HepG2 (cell line): ENCODE data around the gene CCNB2. TPM values are rescaled to one million over a fixed set of nuclear protein-coding genes. Genes with fewer than 3 reads are reported as not detected.

Experiments
- BRCA1 ChIP-seq: sonication (generic); formaldehyde crosslinking; IDR thresholded peaks from 2 replicates; pipeline ENCODE4 v1.4.0; 2020; ENCODE audit warnings: missing genetic modification reagents
- EEA1 ChIP-seq: sonication (generic); formaldehyde crosslinking; IDR thresholded peaks from 2 replicates; pipeline ENCODE4 v1.5.1; 2020; ENCODE audit warnings: mild to moderate bottlenecking, missing genetic modification reagents, borderline replicate concordance
- HNRNPL ChIP-seq: fragments of 200-400 bp; formaldehyde crosslinking; IDR thresholded peaks from 2 replicates; pipeline ENCODE4 v1.6.1; 2017; ENCODE audit warnings: mild to moderate bottlenecking, low read depth, low read length
- KDM2A ChIP-seq: sonication (generic); formaldehyde crosslinking; IDR thresholded peaks from 2 replicates; pipeline ENCODE4 v1.4.0; 2020; ENCODE audit warnings: low read depth, missing genetic modification reagents, borderline replicate concordance
- KLF16 ChIP-seq, 2 experiments: sonication (generic) in 1 of 2; formaldehyde crosslinking in 1 of 2; IDR thresholded peaks; 2 replicates each; pipeline versions ENCODE4 v1.6.1 to v1.8.0; 2016 to 2023; ENCODE audit warnings: missing genetic modification reagents in 2 of 2, missing compliant biosample characterization in 1 of 2
- MBD4 ChIP-seq: IDR thresholded peaks from 2 replicates; pipeline ENCODE4 v1.6.1; 2012; ENCODE audit warnings: low read length, inconsistent platforms, borderline replicate concordance
- NCOA2 ChIP-seq: sonication (generic); formaldehyde crosslinking; IDR thresholded peaks from 2 replicates; pipeline ENCODE4 v1.8.0; 2022; ENCODE audit warnings: inconsistent platforms
- NKX3-1 ChIP-seq: sonication (generic); formaldehyde crosslinking; IDR thresholded peaks from 2 replicates; pipeline ENCODE4 v1.5.0; 2020; ENCODE audit warnings: missing genetic modification reagents
- ZFX ChIP-seq: sonication (generic); formaldehyde crosslinking; IDR thresholded peaks from 2 replicates; pipeline ENCODE4 v1.4.0; 2020; ENCODE audit warnings: mild to moderate bottlenecking, low read depth, missing genetic modification reagents, moderate library complexity
- ZFY ChIP-seq: sonication (generic); formaldehyde crosslinking; IDR thresholded peaks from 2 replicates; pipeline ENCODE4 v1.4.0; 2020; ENCODE audit warnings: missing genetic modification reagents
- ZNF354B ChIP-seq: sonication (generic); formaldehyde crosslinking; IDR thresholded peaks from 2 replicates; pipeline ENCODE4 v1.8.0; 2022; ENCODE audit warnings: mild to moderate bottlenecking, missing genetic modification reagents
- ZNF496 ChIP-seq: sonication (generic); formaldehyde crosslinking; IDR thresholded peaks from 2 replicates; pipeline ENCODE4 v1.8.1; 2023; ENCODE audit warnings: mild to moderate bottlenecking, moderate library complexity, missing genetic modification reagents; ENCODE audit not compliant: insufficient replicate concordance
- ZNF550 ChIP-seq: sonication (generic); formaldehyde crosslinking; IDR thresholded peaks from 2 replicates; pipeline ENCODE4 v1.4.0; 2020; ENCODE audit warnings: mild to moderate bottlenecking, missing genetic modification reagents, borderline replicate concordance
- polyA plus RNA-seq, 8 experiments: library from polyadenylated mRNA; depleted of rRNA in 3 of 8; stranded (reverse) in 7 of 8; unstranded in 1 of 8; fragments of >200 nt; fragmentation: Illumina TruSeq in 4 of 8; extraction: Trizol in 4 of 8; gene quantifications; 2 replicates each; pipeline versions ENCODE4 v1.2.1 to v1.2.3, GENCODE V29; 2011 to 2016; ENCODE audit warnings: low read depth in 4 of 8, missing spikeins in 1 of 8, mixed read lengths in 1 of 8; ENCODE audit not compliant: insufficient read depth in 1 of 8
- total RNA-seq, 5 experiments: library from RNA; depleted of rRNA; stranded (reverse); fragments of >200 nt; fragmentation: Illumina TruSeq; extraction: Trizol; gene quantifications; 2 replicates each; pipeline ENCODE4 v1.2.3, GENCODE V29; 2016; ENCODE audit warnings: low read depth in 1 of 5
- TF ChIP-seq, protein P1 (sequence below): sonication (generic); formaldehyde crosslinking; IDR thresholded peaks from 2 replicates; pipeline ENCODE4 v1.5.1; 2020; ENCODE audit warnings: missing genetic modification reagents, mild to moderate bottlenecking, borderline replicate concordance
- TF ChIP-seq, protein P2 (sequence below): sonication (generic); formaldehyde crosslinking; IDR thresholded peaks from 2 replicates; pipeline ENCODE4 v1.4.0; 2020; ENCODE audit warnings: missing genetic modification reagents
- TF ChIP-seq, protein P3 (sequence below): sonication (generic); formaldehyde crosslinking; IDR thresholded peaks from 2 replicates; pipeline ENCODE4 v1.8.1; 2023; ENCODE audit warnings: mild to moderate bottlenecking, moderate library complexity, missing genetic modification reagents
- TF ChIP-seq, protein P4 (sequence below): sonication (generic); formaldehyde crosslinking; IDR thresholded peaks from 2 replicates; pipeline ENCODE4 v1.4.0; 2020; ENCODE audit warnings: missing genetic modification reagents
- TF ChIP-seq, protein P5 (sequence below): sonication (generic); formaldehyde crosslinking; IDR thresholded peaks from 2 replicates; pipeline ENCODE4 v1.9.0; 2021; ENCODE audit warnings: missing genetic modification reagents, mild to moderate bottlenecking, borderline replicate concordance

CCNB2 gene
- total and polyA plus RNA-seq, 2 of the 13 experiments (the other 11 are each of a cell fraction or from before 2014, with no cell fraction given): 43.5 to 80.9 TPM

DNA sequence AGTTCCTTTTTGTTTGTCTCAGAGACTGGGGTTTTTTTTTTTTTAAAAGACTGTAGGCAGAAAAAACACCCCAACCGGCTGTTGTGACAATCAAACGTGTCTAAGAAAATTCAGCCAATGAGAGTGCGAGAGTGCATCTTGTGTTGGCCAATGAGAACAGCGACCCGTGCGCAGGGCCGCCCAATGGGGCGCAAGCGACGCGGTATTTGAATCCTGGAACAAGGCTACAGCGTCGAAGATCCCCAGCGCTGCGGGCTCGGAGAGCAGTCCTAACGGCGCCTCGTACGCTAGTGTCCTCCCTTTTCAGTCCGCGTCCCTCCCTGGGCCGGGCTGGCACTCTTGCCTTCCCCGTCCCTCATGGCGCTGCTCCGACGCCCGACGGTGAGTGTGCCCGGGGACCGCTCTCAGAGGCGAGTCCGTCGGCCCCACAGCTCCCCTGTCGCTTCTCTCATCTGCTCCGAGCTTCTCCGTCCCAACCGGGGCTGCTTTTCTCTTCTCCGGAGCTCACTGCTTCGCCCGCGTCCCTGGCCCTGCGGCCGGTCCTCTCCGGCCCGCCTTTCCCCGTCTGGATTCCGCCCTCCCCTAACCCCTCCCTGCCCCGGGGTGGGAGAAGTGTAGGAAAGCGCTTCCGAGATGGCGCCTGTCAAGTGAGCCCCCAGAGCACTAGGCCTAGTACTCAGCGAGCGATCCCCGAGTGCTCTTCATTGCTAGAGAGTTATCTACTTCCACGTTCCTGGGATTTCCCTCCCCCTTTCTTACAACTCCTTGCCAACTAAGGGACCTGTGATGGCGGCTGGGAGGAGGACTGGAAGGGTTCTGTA, at the start of gene CCNB2 (continued):
- TF ChIP-seq, protein P1, sequence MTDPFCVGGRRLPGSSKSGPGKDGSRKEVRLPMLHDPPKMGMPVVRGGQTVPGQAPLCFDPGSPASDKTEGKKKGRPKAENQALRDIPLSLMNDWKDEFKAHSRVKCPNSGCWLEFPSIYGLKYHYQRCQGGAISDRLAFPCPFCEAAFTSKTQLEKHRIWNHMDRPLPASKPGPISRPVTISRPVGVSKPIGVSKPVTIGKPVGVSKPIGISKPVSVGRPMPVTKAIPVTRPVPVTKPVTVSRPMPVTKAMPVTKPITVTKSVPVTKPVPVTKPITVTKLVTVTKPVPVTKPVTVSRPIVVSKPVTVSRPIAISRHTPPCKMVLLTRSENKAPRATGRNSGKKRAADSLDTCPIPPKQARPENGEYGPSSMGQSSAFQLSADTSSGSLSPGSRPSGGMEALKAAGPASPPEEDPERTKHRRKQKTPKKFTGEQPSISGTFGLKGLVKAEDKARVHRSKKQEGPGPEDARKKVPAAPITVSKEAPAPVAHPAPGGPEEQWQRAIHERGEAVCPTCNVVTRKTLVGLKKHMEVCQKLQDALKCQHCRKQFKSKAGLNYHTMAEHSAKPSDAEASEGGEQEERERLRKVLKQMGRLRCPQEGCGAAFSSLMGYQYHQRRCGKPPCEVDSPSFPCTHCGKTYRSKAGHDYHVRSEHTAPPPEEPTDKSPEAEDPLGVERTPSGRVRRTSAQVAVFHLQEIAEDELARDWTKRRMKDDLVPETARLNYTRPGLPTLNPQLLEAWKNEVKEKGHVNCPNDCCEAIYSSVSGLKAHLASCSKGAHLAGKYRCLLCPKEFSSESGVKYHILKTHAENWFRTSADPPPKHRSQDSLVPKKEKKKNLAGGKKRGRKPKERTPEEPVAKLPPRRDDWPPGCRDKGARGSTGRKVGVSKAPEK (CRISPR knock-in tag): 0 out of 2 replicates have a peak, but pooled peaks have one; percentile 61
- peak; percentile 64 to 66; a peak in 2 of 4 replicates for TF ChIP-seq KLF16 (CRISPR knock-in tag; IDR thresholded peaks at IDR 0.05)
- TF ChIP-seq BRCA1 (CRISPR knock-in tag): peak; percentile 67; the same call in 1 of the 2 replicates
- TF ChIP-seq, protein P2, sequence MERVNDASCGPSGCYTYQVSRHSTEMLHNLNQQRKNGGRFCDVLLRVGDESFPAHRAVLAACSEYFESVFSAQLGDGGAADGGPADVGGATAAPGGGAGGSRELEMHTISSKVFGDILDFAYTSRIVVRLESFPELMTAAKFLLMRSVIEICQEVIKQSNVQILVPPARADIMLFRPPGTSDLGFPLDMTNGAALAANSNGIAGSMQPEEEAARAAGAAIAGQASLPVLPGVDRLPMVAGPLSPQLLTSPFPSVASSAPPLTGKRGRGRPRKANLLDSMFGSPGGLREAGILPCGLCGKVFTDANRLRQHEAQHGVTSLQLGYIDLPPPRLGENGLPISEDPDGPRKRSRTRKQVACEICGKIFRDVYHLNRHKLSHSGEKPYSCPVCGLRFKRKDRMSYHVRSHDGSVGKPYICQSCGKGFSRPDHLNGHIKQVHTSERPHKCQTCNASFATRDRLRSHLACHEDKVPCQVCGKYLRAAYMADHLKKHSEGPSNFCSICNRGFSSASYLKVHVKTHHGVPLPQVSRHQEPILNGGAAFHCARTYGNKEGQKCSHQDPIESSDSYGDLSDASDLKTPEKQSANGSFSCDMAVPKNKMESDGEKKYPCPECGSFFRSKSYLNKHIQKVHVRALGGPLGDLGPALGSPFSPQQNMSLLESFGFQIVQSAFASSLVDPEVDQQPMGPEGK (CRISPR knock-in tag): peak; percentile 56
- 0 out of 2 replicates have a peak, but pooled peaks have one; percentile 71 for TF ChIP-seq EEA1 (CRISPR knock-in tag)
- 0 out of 2 replicates have a peak, but pooled peaks have one; percentile 44 for TF ChIP-seq HNRNPL
- TF ChIP-seq, protein P3, sequence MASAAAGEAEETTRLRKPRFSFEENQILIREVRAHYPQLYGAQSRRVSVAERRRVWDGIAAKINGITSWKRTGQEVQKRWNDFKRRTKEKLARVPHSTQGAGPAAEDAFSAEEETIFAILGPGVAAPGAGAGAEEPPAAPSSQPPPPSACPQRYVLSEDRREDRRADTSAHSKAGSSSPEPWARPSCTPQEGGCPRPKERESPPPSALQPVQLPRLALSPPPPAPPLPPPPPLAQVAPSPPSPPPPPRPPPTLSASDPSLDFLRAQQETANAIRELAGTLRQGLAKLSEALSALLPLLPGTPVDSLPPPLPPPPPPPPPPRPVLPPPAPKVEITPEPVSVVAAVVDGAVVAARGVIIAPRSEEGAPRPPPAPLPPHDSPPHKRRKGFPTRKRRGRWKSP (CRISPR knock-in tag): peak; percentile 44; the same call in 1 of the 2 replicates
- TF ChIP-seq, protein P4, sequence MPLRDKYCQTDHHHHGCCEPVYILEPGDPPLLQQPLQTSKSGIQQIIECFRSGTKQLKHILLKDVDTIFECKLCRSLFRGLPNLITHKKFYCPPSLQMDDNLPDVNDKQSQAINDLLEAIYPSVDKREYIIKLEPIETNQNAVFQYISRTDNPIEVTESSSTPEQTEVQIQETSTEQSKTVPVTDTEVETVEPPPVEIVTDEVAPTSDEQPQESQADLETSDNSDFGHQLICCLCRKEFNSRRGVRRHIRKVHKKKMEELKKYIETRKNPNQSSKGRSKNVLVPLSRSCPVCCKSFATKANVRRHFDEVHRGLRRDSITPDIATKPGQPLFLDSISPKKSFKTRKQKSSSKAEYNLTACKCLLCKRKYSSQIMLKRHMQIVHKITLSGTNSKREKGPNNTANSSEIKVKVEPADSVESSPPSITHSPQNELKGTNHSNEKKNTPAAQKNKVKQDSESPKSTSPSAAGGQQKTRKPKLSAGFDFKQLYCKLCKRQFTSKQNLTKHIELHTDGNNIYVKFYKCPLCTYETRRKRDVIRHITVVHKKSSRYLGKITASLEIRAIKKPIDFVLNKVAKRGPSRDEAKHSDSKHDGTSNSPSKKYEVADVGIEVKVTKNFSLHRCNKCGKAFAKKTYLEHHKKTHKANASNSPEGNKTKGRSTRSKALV (CRISPR knock-in tag): 0 out of 2 replicates have a peak, but pooled peaks have one; percentile 40
- peak; percentile 72 for TF ChIP-seq ZFY (CRISPR knock-in tag)
- peak; percentile 88; the same call in 1 of the 2 replicates for TF ChIP-seq NKX3-1 (CRISPR knock-in tag)
- TF ChIP-seq ZNF550 (CRISPR knock-in tag): 0 out of 2 replicates have a peak, but pooled peaks have one; percentile 49
- no peak for TF ChIP-seq ZNF354B
- 0 out of 2 replicates have a peak, but pooled peaks have one; percentile 15 for TF ChIP-seq NCOA2 (CRISPR knock-in tag)
- TF ChIP-seq, protein P5, sequence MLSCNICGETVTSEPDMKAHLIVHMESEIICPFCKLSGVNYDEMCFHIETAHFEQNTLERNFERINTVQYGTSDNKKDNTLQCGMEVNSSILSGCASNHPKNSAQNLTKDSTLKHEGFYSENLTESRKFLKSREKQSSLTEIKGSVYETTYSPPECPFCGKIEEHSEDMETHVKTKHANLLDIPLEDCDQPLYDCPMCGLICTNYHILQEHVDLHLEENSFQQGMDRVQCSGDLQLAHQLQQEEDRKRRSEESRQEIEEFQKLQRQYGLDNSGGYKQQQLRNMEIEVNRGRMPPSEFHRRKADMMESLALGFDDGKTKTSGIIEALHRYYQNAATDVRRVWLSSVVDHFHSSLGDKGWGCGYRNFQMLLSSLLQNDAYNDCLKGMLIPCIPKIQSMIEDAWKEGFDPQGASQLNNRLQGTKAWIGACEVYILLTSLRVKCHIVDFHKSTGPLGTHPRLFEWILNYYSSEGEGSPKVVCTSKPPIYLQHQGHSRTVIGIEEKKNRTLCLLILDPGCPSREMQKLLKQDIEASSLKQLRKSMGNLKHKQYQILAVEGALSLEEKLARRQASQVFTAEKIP (CRISPR knock-in tag): no peak
- peak; percentile 89; the same call in 1 of the 2 replicates for TF ChIP-seq KDM2A (CRISPR knock-in tag)
- peak; percentile 52 for TF ChIP-seq ZFX
- TF ChIP-seq MBD4: no peak
- TF ChIP-seq ZNF496: no peak
